ENCODE measurements around the gene SFMBT2. TPM values are rescaled to one million over a fixed set of nuclear protein-coding genes. Genes with fewer than 3 reads are reported as not detected.

SFMBT2 gene
- polyA plus RNA-seq, 1 experiment = 0.06 TPM

DNA sequence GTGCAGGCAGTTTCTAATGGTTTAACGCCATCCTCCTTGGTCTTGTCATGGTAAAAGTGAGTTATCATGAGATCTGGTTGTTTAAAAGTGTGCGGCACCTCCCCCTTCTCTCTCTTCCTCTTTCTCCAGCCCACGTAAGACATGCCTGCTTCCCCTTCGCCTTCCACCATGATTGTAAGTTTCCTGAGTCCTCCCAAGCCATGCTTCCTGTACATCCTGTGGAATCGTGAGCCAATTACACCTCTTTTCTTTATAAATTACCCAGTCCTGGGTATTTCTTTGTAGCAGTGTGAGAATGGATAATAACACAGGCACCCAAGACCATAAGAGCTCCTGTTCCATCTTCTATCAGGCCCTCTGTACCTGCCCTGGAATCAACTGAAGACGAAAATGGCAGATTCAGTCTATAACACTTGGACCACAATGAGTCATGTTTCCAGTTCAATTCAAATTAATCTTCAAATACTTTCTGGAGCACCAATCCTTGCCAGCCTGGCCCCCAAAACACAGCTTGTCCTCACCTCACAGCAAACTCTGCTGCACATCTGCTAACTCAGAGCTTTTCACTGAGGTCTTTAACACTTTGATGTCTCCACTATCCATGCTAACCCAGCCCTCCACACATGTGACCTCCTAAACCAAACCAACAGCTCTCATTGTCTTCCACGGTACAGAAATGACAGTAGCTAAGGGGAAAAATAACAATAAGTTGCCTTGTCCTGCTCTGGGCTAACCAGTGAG, 73.2 kb downstream of the SFMBT2 start:
- TF ChIP-seq, protein P1, sequence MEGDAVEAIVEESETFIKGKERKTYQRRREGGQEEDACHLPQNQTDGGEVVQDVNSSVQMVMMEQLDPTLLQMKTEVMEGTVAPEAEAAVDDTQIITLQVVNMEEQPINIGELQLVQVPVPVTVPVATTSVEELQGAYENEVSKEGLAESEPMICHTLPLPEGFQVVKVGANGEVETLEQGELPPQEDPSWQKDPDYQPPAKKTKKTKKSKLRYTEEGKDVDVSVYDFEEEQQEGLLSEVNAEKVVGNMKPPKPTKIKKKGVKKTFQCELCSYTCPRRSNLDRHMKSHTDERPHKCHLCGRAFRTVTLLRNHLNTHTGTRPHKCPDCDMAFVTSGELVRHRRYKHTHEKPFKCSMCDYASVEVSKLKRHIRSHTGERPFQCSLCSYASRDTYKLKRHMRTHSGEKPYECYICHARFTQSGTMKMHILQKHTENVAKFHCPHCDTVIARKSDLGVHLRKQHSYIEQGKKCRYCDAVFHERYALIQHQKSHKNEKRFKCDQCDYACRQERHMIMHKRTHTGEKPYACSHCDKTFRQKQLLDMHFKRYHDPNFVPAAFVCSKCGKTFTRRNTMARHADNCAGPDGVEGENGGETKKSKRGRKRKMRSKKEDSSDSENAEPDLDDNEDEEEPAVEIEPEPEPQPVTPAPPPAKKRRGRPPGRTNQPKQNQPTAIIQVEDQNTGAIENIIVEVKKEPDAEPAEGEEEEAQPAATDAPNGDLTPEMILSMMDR (IDR thresholded peaks at IDR 0.05; ENCODE audit: insufficient read depth, low read depth, low read length) = no peak
- no peaks in the 10 kb centered on the region for H3K36me3 ChIP-seq (ENCODE audit: control insufficient read depth, insufficient read depth, low read length)
- H3K4me3 ChIP-seq (ENCODE audit: low read depth, low read length) = no peak overlapping the region
- H3K27me3 ChIP-seq (ENCODE audit: control insufficient read depth, insufficient read depth, low read length) = no peaks in the 10 kb centered on the region
- DNase-seq (ENCODE audit: low read depth) = no peak
- ChIA-PET POLR2A (no interaction called here), CTCF (no interaction called here)

DNA sequence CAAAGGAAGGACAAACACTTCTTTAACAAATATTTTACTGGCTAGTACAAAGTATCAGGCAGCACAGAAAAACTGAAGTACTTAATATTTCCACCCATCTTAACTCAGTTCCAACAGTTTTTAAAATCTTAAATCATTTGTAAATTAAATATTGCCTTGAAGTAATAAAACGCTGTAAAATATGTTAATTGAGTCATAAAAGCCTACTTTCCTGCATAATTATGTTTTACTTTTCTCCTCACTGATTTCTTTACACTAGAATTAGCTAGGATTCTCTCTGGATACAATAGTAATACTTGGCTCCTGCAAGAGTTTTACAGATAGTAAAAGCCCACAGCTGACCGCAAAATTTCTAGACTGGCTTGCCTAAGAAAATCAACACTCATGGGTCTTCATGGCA, 74.9 kb downstream of the SFMBT2 start:
- DNase-seq (ENCODE audit: low read depth) = no peak
- ChIA-PET CTCF (no interaction called here), POLR2A (no interaction called here)
- H3K27me3 ChIP-seq (ENCODE audit: control insufficient read depth, insufficient read depth, low read length) = no peaks in the 10 kb centered on the region
- no peak overlapping the region for H3K4me3 ChIP-seq (ENCODE audit: low read depth, low read length)
- TF ChIP-seq, protein P1 (IDR thresholded peaks at IDR 0.05; ENCODE audit: insufficient read depth, low read depth, low read length) = no peak
- no peaks in the 10 kb centered on the region for H3K36me3 ChIP-seq (ENCODE audit: control insufficient read depth, insufficient read depth, low read length)

DNA sequence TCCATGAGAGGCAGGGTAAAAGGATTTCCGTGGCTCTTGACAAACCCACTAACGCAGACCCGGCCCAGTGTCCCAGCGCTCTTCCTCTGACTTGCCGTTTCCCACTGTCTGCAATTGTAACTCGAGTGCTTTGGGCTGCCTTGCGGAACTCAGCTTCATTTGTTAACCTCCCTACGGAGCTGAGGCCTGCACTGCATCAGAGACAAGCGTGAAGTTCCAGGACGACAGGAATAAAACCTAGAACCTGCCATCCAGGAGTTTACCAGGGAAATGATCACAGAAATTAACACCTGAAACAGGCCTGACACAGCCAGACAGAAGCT, 76.2 kb downstream of the SFMBT2 start:
- ChIA-PET CTCF (no interaction called here), POLR2A (no interaction called here)
- H3K36me3 ChIP-seq (ENCODE audit: control insufficient read depth, insufficient read depth, low read length) = no peaks in the 10 kb centered on the region

DNA sequence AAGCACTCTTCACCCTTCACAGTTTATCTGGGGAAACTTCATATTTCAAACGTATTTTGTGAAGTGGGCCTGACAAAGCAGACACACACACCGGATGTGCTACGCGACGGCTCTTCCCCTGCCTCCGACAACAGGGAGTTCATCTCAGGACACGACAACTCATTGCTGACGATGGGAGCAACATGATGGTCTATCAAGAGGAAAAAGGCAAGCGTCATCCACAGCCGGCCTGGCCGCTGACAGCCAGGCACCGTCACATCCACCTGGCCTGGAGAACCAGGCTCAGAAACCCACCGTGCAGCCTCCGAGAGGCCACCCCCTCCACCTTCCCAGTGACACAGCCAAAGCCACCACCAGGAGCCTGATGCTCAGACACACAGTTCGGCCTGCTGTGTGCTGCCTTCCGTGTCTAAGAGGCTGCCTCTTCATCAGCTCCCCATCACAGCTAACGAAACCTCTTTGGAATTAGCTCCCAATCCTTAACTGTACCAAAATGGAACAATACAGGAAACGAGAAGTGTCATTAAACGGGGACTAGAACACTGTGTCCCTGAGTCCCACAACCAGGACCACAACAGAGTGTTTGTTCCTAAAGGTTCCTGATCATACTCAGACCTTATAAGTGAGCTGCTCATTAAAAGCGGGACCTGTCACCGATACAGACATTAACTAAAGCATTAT, 76.7 kb downstream of the SFMBT2 start:
- no peaks in the 10 kb centered on the region for H3K27me3 ChIP-seq (ENCODE audit: control insufficient read depth, insufficient read depth, low read length)
- ChIA-PET POLR2A (no interaction called here), CTCF (no interaction called here)
- DNase-seq (ENCODE audit: low read depth) = no peak
- TF ChIP-seq, protein P1 (IDR thresholded peaks at IDR 0.05; ENCODE audit: insufficient read depth, low read depth, low read length) = no peak
- H3K36me3 ChIP-seq (ENCODE audit: control insufficient read depth, insufficient read depth, low read length) = no peaks in the 10 kb centered on the region
- no peak overlapping the region for H3K4me3 ChIP-seq (ENCODE audit: low read depth, low read length)

More for the DNA sequence above, 76.2 kb downstream of the SFMBT2 start:
- H3K4me3 ChIP-seq (ENCODE audit: low read depth, low read length) = no peak overlapping the region
- H3K27me3 ChIP-seq (ENCODE audit: control insufficient read depth, insufficient read depth, low read length) = no peaks in the 10 kb centered on the region
- no peak for DNase-seq (ENCODE audit: low read depth)
- TF ChIP-seq, protein P1 (IDR thresholded peaks at IDR 0.05; ENCODE audit: insufficient read depth, low read depth, low read length) = no peak

DNA sequence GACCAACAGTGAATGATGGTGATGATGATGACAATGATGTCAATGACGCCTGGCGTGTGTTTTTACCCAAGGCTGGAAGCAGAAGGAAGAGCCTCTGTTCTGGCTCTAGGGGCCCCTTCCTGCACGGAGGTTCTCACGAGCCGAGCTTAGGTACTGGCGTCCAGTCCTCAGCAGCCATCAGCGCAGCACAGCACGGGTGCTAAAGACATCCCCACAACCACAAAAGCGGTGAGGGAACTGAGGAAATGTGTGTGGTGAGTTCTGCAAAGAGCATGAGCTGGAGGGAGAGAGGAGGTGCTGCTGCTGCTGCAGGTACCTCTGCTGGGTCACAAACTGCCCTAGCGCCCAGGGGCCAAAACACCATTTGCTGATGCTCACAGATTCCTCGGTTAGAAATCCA, 81.6 kb downstream of the SFMBT2 start:
- H3K36me3 ChIP-seq (ENCODE audit: control insufficient read depth, insufficient read depth, low read length) = no peaks in the 10 kb centered on the region
- ChIA-PET CTCF (no interaction called here), POLR2A (no interaction called here)
- DNase-seq (ENCODE audit: low read depth) = no peak
- no peak overlapping the region for H3K4me3 ChIP-seq (ENCODE audit: low read depth, low read length)
- TF ChIP-seq, protein P1 (IDR thresholded peaks at IDR 0.05; ENCODE audit: insufficient read depth, low read depth, low read length) = no peak
- no peaks in the 10 kb centered on the region for H3K27me3 ChIP-seq (ENCODE audit: control insufficient read depth, insufficient read depth, low read length)
